H1 (cell line): ENCODE data around the gene SUSD6. TPM values are rescaled to one million over a fixed set of nuclear protein-coding genes. Genes with fewer than 3 reads are reported as not detected.

Source experiments
- CTCF ChIA-PET: fragments of 300-600 bp; sonication (Branson Sonifier 250); formaldehyde crosslinking; loops from one replicate; lab custom pipeline; 2021; ENCODE audit not compliant: partially characterized antibody; lab: Charles Lee
- POLR2A ChIA-PET: fragments of 300-600 bp; sonication (Branson Sonifier 250); formaldehyde crosslinking; loops from one replicate; lab custom pipeline; 2021; ENCODE audit warnings: inconsistent platforms; ENCODE audit not compliant: partially characterized antibody; lab: Charles Lee
- DNase-seq, 2 experiments: peaks; one replicate each; pipeline versions ENCODE4 v3.0.0 to v3.0.0-alpha.2; 2010 to 2022; ENCODE audit warnings: low spot score in 2 of 2, low read depth in 1 of 2, mixed read lengths in 1 of 2
- FAIRE-seq: peaks from 2 replicates; lab custom pipeline; 2011; peaks lifted over from hg19 to GRCh38; lab: Jason Lieb, UNC
- H2AFZ ChIP-seq: 2 replicates; pipeline ENCODE4 v1.8.1; 2012; ENCODE audit warnings: low read length, inconsistent platforms
- H2AK5ac ChIP-seq: 2 replicates; pipeline ENCODE4 v1.6.1; 2013; ENCODE audit warnings: low read depth, low read length
- H2BK120ac ChIP-seq: replicated peaks from 2 replicates; pipeline ENCODE3; 2013; ENCODE audit warnings: low read depth, low read length, inconsistent platforms
- H2BK12ac ChIP-seq: 2 replicates; pipeline ENCODE4 v1.6.1; 2013; ENCODE audit warnings: low read depth, low read length
- H2BK15ac ChIP-seq: 2 replicates; pipeline ENCODE4 v1.6.1; 2013; ENCODE audit warnings: low read length
- H2BK20ac ChIP-seq: 2 replicates; pipeline ENCODE4 v1.6.1; 2013; ENCODE audit warnings: low read length
- H2BK5ac ChIP-seq: 2 replicates; pipeline ENCODE4 v1.6.1; 2013; ENCODE audit warnings: low read depth, low read length
- H3K14ac ChIP-seq: 2 replicates; pipeline ENCODE4 v1.6.1; 2013; ENCODE audit warnings: inconsistent platforms; ENCODE audit not compliant: insufficient read length
- H3K18ac ChIP-seq: 2 replicates; pipeline ENCODE4 v1.6.1; 2013; ENCODE audit warnings: low read length; ENCODE audit errors: extremely low read depth
- H3K23ac ChIP-seq: 2 replicates; pipeline ENCODE4 v1.6.1; 2013; ENCODE audit warnings: inconsistent platforms; ENCODE audit not compliant: insufficient read length
- H3K23me2 ChIP-seq: 2 replicates; pipeline ENCODE4 v1.6.1; 2013; ENCODE audit warnings: low read depth, low read length
- H3K27ac ChIP-seq: 2 replicates; pipeline ENCODE4 v1.6.1; 2011; ENCODE audit warnings: low read depth, low read length, inconsistent platforms
- H3K27me3 ChIP-seq, 4 experiments: replicated peaks in 1 of 4; 1 replicate in 1 of 4; 2 replicates in 3 of 4; pipeline versions ENCODE4 v1.6.1 to v1.8.1; 2011 to 2013; ENCODE audit warnings: low read length in 3 of 4, mild to moderate bottlenecking in 3 of 4, inconsistent platforms in 2 of 4, mixed read lengths in 2 of 4, moderate library complexity in 1 of 4; ENCODE audit not compliant: control insufficient read depth in 3 of 4, insufficient read depth in 3 of 4; ENCODE audit errors: extremely low read depth in 1 of 4
- H3K36me3 ChIP-seq, 4 experiments: 2 replicates each; pipeline versions ENCODE4 v1.6.1 to v1.8.1; 2011 to 2013; ENCODE audit warnings: mild to moderate bottlenecking in 4 of 4, low read length in 3 of 4, moderate library complexity in 2 of 4, control low read depth in 1 of 4, inconsistent platforms in 1 of 4; ENCODE audit not compliant: insufficient read depth in 4 of 4, control insufficient read depth in 2 of 4
- H3K4ac ChIP-seq: replicated peaks from 2 replicates; pipeline ENCODE3; 2013; ENCODE audit warnings: low read length, low read depth, mixed read lengths, inconsistent platforms; ENCODE audit not compliant: insufficient read length
- H3K4me1 ChIP-seq, 4 experiments: replicated peaks in 1 of 4; 1 replicate in 1 of 4; 2 replicates in 3 of 4; pipeline versions ENCODE4 v1.6.1 to v1.8.1; 2011 to 2013; ENCODE audit warnings: low read length in 3 of 4, inconsistent platforms in 2 of 4, mixed read lengths in 1 of 4; ENCODE audit not compliant: insufficient read depth in 4 of 4, control insufficient read depth in 3 of 4
- H3K4me2 ChIP-seq, 2 experiments: 2 replicates each; pipeline versions ENCODE4 v1.6.1 to v1.8.1; 2011 to 2013; ENCODE audit warnings: low read depth in 2 of 2, low read length in 2 of 2, control low read depth in 1 of 2, inconsistent platforms in 1 of 2, mild to moderate bottlenecking in 1 of 2; ENCODE audit not compliant: insufficient read depth in 1 of 2
- H3K4me3 ChIP-seq, 4 experiments: fragments of 200-600, 300-600 bp in 1 of 4; sonication (generic), shearing (Covaris generic), sonication (Bioruptor Twin) in 1 of 4; 2 replicates each; pipeline versions ENCODE4 v1.5.1 to v1.8.1; 2011 to 2016; ENCODE audit warnings: low read length in 4 of 4, low read depth in 3 of 4, control low read depth in 2 of 4, inconsistent platforms in 2 of 4, mild to moderate bottlenecking in 2 of 4, mixed read lengths in 1 of 4, moderate library complexity in 1 of 4; ENCODE audit not compliant: insufficient read depth in 2 of 4; ENCODE audit errors: extremely low read depth in 1 of 4
- H3K56ac ChIP-seq: replicated peaks from 2 replicates; pipeline ENCODE3; 2013; ENCODE audit warnings: low read depth, mild to moderate bottlenecking, mixed read lengths, low read length, inconsistent platforms; ENCODE audit not compliant: insufficient read length
- H3K79me1 ChIP-seq: 2 replicates; pipeline ENCODE4 v1.6.1; 2013; ENCODE audit warnings: low read depth, low read length, control low read depth
- H3K79me2 ChIP-seq, 2 experiments: 2 replicates each; pipeline versions ENCODE4 v1.6.1 to v1.8.1; 2012 to 2013; ENCODE audit warnings: low read length in 2 of 2, mild to moderate bottlenecking in 2 of 2, inconsistent platforms in 1 of 2; ENCODE audit not compliant: insufficient read depth in 2 of 2, control insufficient read depth in 1 of 2
- H3K9ac ChIP-seq, 4 experiments: replicated peaks in 1 of 4; 1 replicate in 1 of 4; 2 replicates in 3 of 4; pipeline versions ENCODE4 v1.6.1 to v1.8.1; 2011 to 2013; ENCODE audit warnings: low read depth in 3 of 4, low read length in 3 of 4, control low read depth in 2 of 4, mild to moderate bottlenecking in 2 of 4, moderate library complexity in 2 of 4, inconsistent platforms in 1 of 4; ENCODE audit errors: extremely low read depth in 1 of 4
- H3K9me3 ChIP-seq, 2 experiments: 2 replicates each; pipeline versions ENCODE4 v1.6.1 to v1.8.1; 2012 to 2013; ENCODE audit warnings: mild to moderate bottlenecking in 2 of 2, moderate library complexity in 2 of 2, control low read depth in 1 of 2, inconsistent platforms in 1 of 2, low read depth in 1 of 2, low read length in 1 of 2, mixed read lengths in 1 of 2; ENCODE audit not compliant: insufficient read depth in 2 of 2
- H4K20me1 ChIP-seq, 2 experiments: replicated peaks in 1 of 2; 2 replicates each; pipeline versions ENCODE3 to v1.8.1; 2011 to 2013; ENCODE audit warnings: inconsistent platforms in 2 of 2, low read length in 2 of 2, mild to moderate bottlenecking in 1 of 2; ENCODE audit not compliant: insufficient read depth in 2 of 2, control insufficient read depth in 1 of 2
- H4K5ac ChIP-seq: 2 replicates; pipeline ENCODE4 v1.6.1; 2013; ENCODE audit warnings: low read length, low read depth, mixed read lengths, inconsistent platforms; ENCODE audit not compliant: insufficient read length
- H4K8ac ChIP-seq: 2 replicates; pipeline ENCODE4 v1.8.0; 2013; ENCODE audit warnings: mild to moderate bottlenecking, moderate library complexity, low read length, inconsistent platforms; ENCODE audit not compliant: insufficient read depth; ENCODE audit errors: extremely low read depth
- H4K91ac ChIP-seq: replicated peaks from 2 replicates; pipeline ENCODE3; 2013; ENCODE audit warnings: low read length, mixed read lengths, inconsistent platforms; ENCODE audit not compliant: insufficient read length
- BACH1 ChIP-seq: IDR thresholded peaks from 2 replicates; pipeline ENCODE4 v1.6.1; 2012; ENCODE audit warnings: low read length, improper control_type of control experiment
- EZH2 ChIP-seq: fragments of 200-600 bp; sonication (generic); IDR thresholded peaks from 2 replicates; pipeline ENCODE4 v1.7.1; 2012; ENCODE audit warnings: low read depth, mild to moderate bottlenecking, moderate library complexity, low read length, inconsistent platforms; ENCODE audit not compliant: severe bottlenecking
- KDM1A ChIP-seq: fragments of 200-600, 300-600 bp; sonication (generic); IDR thresholded peaks from 2 replicates; pipeline ENCODE4 v1.7.1; 2016; ENCODE audit warnings: mild to moderate bottlenecking, low read length, borderline replicate concordance
- MAX ChIP-seq: IDR thresholded peaks from 2 replicates; pipeline ENCODE4 v1.6.1; 2012; ENCODE audit warnings: inconsistent platforms
- RFX5 ChIP-seq: IDR thresholded peaks from 2 replicates; pipeline ENCODE4 v1.6.1; 2011; ENCODE audit warnings: low read depth, low read length, improper control_type of control experiment, borderline replicate concordance
- RNF2 ChIP-seq: fragments of 200-900, 300-1000 bp; sonication (generic); IDR thresholded peaks from 2 replicates; pipeline ENCODE4 v1.7.1; 2016; ENCODE audit warnings: borderline replicate concordance, low read depth, mild to moderate bottlenecking, antibody characterized with exemption, low read length; ENCODE audit not compliant: poor library complexity, severe bottlenecking; ENCODE audit errors: missing control alignments
- TAF1 ChIP-seq: IDR thresholded peaks from 2 replicates; pipeline ENCODE4 v1.6.1; 2011; ENCODE audit warnings: mild to moderate bottlenecking, low read depth, low read length
- WGBS, 2 experiments: shearing (Covaris generic) in 1 of 2; methylation state at CpG; one replicate each; pipeline versions ENCODE4 v1.1.6 to v1.1.7; 2013 to 2015; ENCODE audit warnings: low lambda C conversion rate in 2 of 2, mixed read lengths in 2 of 2, inconsistent platforms in 1 of 2, low coverage in 1 of 2, missing lambda C conversion rate in 1 of 2; ENCODE audit not compliant: insufficient replicate concordance in 2 of 2, insufficient coverage in 1 of 2, insufficient read length in 1 of 2; ENCODE audit errors: extremely low coverage in 1 of 2, missing lambda C conversion rate in 1 of 2; 5-methylcytosine and 5-hydroxymethylcytosine counted together
- polyA plus RNA-seq, 7 experiments: library from polyadenylated mRNA; depleted of rRNA in 3 of 7; stranded (reverse) in 5 of 7; unstranded in 2 of 7; fragments of >200 nt in 5 of 7; fragments of 200-250 nt in 2 of 7; gene quantifications; 1 replicate in 5 of 7; 2 replicates in 1 of 7; 4 replicates in 1 of 7; pipeline versions ENCODE4 v1.2.1 to v1.2.3, GENCODE V29; 2011 to 2013; ENCODE audit warnings: missing spikeins in 2 of 7, mixed read lengths in 2 of 7
- total RNA-seq: library from RNA; stranded (reverse); fragmentation: NEBNext Ultra II Directional; extraction: Animal tissue kit (Norgen Biotek cat#: 25700); gene quantifications from 2 replicates; pipeline ENCODE4 v1.2.1, GENCODE V29; 2021

SUSD6 gene
- total and polyA plus RNA-seq, 2 of the 8 experiments (the other 6 are each of a cell fraction or from before 2014, with no cell fraction given) = 3.0 to 3.8 TPM

DNA sequence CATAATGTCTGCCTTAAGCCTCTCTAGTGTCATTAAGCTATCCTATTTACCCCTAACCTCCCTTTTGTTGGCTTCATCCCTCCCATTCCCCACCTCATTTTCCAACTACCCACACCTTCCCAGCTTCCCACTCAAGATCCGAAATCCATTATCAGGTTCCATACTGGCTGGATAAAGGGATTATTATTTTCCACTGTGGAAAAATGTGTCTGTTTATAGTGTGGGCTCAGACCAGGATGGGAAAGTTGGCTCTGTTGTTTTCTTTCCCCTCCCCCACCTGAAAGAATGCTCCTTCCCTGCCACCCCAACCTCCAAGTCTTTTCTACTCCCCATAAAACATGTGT is 49.8 kb downstream of the SUSD6 start:
- FAIRE-seq (no peak), DNase-seq (no peak)
- H3K4me1 ChIP-seq = peaks cover 13 to 19% (median 16%) of the 10 kb centered on the region in 4 experiments
- H2BK120ac ChIP-seq = no peak overlapping the region
- H2AFZ ChIP-seq = no peak overlapping the region
- no peak overlapping the region for H3K14ac ChIP-seq
- no peak overlapping the region for H4K91ac ChIP-seq
- no peak overlapping the region for H2BK5ac ChIP-seq
- H4K8ac ChIP-seq = no peak overlapping the region
- H3K4me2 ChIP-seq = peak overlapping the region in 1 of 2 experiments; percentile 16; a peak in 1 of 4 replicates
- POLR2A ChIA-PET = interaction anchor here (1.5 kb wide), 1 partner anchor 9 kb away, joined by 4 read pairs; no protein-coding TSS in a partner anchor
- no peak overlapping the region for H3K56ac ChIP-seq
- H3K79me1 ChIP-seq = 0 out of 2 replicates have a peak, but pooled peaks cover 5% of the 10 kb centered on the region
- H3K9ac ChIP-seq = no peak overlapping the region; a peak in 1 of 7 replicates
- H2BK20ac ChIP-seq = no peak overlapping the region
- no peaks in the 10 kb centered on the region for H4K20me1 ChIP-seq
- peak overlapping the region; percentile 8 for H3K4ac ChIP-seq
- no peaks in the 10 kb centered on the region for H3K27me3 ChIP-seq
- 90% methylated on average over 1 of the region's 1 CpG; no CpG with 5 or more reads in 1 of the 2 experiments for WGBS, 2 experiments
- no peak overlapping the region for H3K4me3 ChIP-seq
- H3K27ac ChIP-seq = no peak overlapping the region
- H3K23ac ChIP-seq = no peak overlapping the region
- H3K79me2 ChIP-seq = no peaks in the 10 kb centered on the region
- peak overlapping the region; percentile 43; the same call in 1 of the 2 replicates for H3K18ac ChIP-seq
- H2BK15ac ChIP-seq = no peak overlapping the region
- H3K9me3 ChIP-seq = no peaks in the 10 kb centered on the region
- H2BK12ac ChIP-seq = 0 out of 2 replicates have a peak overlapping the region, but pooled peaks have one; percentile 42
- H3K23me2 ChIP-seq = no peaks in the 10 kb centered on the region
- H4K5ac ChIP-seq = peak overlapping the region; percentile 4
- CTCF ChIA-PET = interaction anchor here (0.9 to 1.9 kb wide), 3 partner anchors 9 to 76 kb away, joined by 3 to 6 read pairs (median 4); no protein-coding TSS in a partner anchor
- H3K36me3 ChIP-seq = no peaks in the 10 kb centered on the region
- H2AK5ac ChIP-seq = peak overlapping the region; percentile 46; the same call in 1 of the 2 replicates
- TF ChIP-seq RFX5 (no peak), KDM1A (no peak), MAX (no peak), TAF1 (no peak), BACH1 (no peak), EZH2 (no peak), RNF2 (no peak)
